SK-N-SH (cell line): ENCODE measurements around the gene AFMID.

Source experiments
- RAD21 ChIP-seq: IDR thresholded peaks from 2 replicates; pipeline ENCODE4 v1.6.1; 2012; ENCODE audit warnings: mild to moderate bottlenecking, low read length
- TF ChIP-seq, protein P1 (sequence below): IDR thresholded peaks from 2 replicates; pipeline ENCODE4 v1.6.1; 2012; ENCODE audit warnings: mild to moderate bottlenecking, low read depth, low read length, moderate library complexity

DNA sequence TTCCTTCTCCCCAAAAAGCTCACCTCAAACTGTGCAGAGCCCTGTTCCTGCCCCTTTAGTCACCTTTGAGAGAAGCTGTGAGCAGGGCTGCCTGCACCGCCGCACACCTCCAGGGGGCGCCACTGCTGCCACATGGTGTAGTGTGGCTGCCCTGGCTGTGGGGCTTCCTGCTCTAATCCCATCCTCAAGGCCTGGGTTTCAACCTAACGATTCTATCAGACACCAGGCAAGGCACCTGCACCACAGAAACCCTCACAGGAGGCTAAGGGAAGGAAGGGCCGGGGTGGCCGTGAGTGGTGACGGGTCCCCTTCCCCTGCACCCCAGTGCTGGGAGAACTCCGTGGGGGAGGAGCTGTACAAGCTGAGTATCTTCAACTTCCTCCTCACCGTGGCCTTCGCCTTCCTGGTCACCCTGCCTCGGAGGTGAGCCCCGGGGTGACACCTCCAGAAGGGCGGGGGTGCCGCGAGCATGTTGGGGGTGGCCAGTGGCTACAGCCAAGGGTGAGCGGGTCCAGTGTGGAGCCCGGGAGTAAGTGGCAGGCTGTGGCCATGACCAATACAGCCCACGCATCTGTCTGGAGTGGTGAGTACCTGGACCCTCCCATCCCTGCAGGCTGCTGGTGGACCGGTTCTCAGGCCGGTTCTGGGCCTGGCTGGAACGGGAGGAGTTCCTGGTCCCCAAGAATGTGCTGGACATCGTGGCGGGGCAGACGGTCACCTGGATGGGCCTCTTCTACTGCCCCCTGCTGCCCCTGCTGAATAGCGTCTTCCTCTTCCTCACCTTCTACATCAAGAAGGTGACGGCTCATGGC lies 49.6 kb upstream of the AFMID start:
- no peak for TF ChIP-seq RAD21
- TF ChIP-seq, protein P1, sequence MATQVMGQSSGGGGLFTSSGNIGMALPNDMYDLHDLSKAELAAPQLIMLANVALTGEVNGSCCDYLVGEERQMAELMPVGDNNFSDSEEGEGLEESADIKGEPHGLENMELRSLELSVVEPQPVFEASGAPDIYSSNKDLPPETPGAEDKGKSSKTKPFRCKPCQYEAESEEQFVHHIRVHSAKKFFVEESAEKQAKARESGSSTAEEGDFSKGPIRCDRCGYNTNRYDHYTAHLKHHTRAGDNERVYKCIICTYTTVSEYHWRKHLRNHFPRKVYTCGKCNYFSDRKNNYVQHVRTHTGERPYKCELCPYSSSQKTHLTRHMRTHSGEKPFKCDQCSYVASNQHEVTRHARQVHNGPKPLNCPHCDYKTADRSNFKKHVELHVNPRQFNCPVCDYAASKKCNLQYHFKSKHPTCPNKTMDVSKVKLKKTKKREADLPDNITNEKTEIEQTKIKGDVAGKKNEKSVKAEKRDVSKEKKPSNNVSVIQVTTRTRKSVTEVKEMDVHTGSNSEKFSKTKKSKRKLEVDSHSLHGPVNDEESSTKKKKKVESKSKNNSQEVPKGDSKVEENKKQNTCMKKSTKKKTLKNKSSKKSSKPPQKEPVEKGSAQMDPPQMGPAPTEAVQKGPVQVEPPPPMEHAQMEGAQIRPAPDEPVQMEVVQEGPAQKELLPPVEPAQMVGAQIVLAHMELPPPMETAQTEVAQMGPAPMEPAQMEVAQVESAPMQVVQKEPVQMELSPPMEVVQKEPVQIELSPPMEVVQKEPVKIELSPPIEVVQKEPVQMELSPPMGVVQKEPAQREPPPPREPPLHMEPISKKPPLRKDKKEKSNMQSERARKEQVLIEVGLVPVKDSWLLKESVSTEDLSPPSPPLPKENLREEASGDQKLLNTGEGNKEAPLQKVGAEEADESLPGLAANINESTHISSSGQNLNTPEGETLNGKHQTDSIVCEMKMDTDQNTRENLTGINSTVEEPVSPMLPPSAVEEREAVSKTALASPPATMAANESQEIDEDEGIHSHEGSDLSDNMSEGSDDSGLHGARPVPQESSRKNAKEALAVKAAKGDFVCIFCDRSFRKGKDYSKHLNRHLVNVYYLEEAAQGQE = no peak
